Lower lobe of right lung (tissue), 2 donors: Measurements from ENCODE around the gene AFF3. TPM values are rescaled to one million over a fixed set of nuclear protein-coding genes. Genes with fewer than 3 reads are reported as not detected.

ENCODE experiments used
- ATAC-seq, 2 donors: fragments of 200-7000 bp; cut with Tn5 transposase; one replicate each; pipeline ENCODE4 v1.9.1; 2020 to 2022; ENCODE audit warnings: mild to moderate bottlenecking in 2 of 2, moderate library complexity in 2 of 2
- DNase-seq: peaks from one replicate; pipeline ENCODE4 v3.0.0-alpha.2; 2020
- H3K27ac ChIP-seq: fragments of 200-600 bp; one replicate; pipeline ENCODE4 v1.8.0; 2022
- H3K27me3 ChIP-seq: fragments of 200-600 bp; one replicate; pipeline ENCODE4 v1.8.0; 2022; ENCODE audit warnings: low read depth
- H3K36me3 ChIP-seq: fragments of 200-600 bp; one replicate; pipeline ENCODE4 v1.8.0; 2022; ENCODE audit warnings: mild to moderate bottlenecking
- H3K4me1 ChIP-seq: fragments of 200-600 bp; one replicate; pipeline ENCODE4 v1.8.0; 2022
- H3K4me3 ChIP-seq: fragments of 200-600 bp; one replicate; pipeline ENCODE4 v1.8.0; 2022; ENCODE audit warnings: mild to moderate bottlenecking
- H3K9me3 ChIP-seq: fragments of 200-600 bp; one replicate; pipeline ENCODE4 v1.8.0; 2022
- CTCF ChIP-seq: fragments of 200-600 bp; IDR thresholded peaks from one replicate; pipeline ENCODE4 v1.8.0; 2022; ENCODE audit warnings: antibody characterized with exemption, mild to moderate bottlenecking
- intact Hi-C: fragments of 100-400 bp; cut with DNase I; formaldehyde crosslinking; loops from one replicate; pipeline ENCODE4 v1.11.0; 2022
- total RNA-seq: library from RNA; stranded (reverse); fragmentation: NEBNext Ultra II Directional; extraction: Animal tissue kit (Norgen Biotek cat#: 25700); gene quantifications from one replicate; pipeline ENCODE4 v1.2.1, GENCODE V29; 2021
- donor health status: DM: no; HTN: yes; CAD: no; lungs with severe emphysema.

The AFF3 gene
- total RNA-seq, 1 donor from 2014 or later = 57.3 TPM

- intact Hi-C loops = no loop called here
- ATAC-seq (no peak), DNase-seq (no peak)
- no peak for TF ChIP-seq CTCF
- Histone ChIP-seq H3K4me3 (no peak overlapping the region), H3K36me3 (no peaks in the 10 kb centered on the region), H3K27me3 (no peaks in the 10 kb centered on the region), H3K4me1 (no peaks in the 10 kb centered on the region), H3K27ac (no peak overlapping the region), H3K9me3 (no peaks in the 10 kb centered on the region)
Measured at GRCh38 chr2:99623035-99623434, 519.4 kb downstream of the AFF3 start.

- Histone ChIP-seq H3K4me3 (no peak overlapping the region), H3K9me3 (no peaks in the 10 kb centered on the region), H3K27me3 (no peaks in the 10 kb centered on the region), H3K27ac (no peak overlapping the region), H3K36me3 (no peaks in the 10 kb centered on the region), H3K4me1 (no peaks in the 10 kb centered on the region)
- DNase-seq (no peak), ATAC-seq (no peak)
- intact Hi-C loops = no loop called here
- no peak for TF ChIP-seq CTCF
Measured at GRCh38 chr2:99622534-99622933, 519.9 kb downstream of the AFF3 start.

- intact Hi-C loops = no loop called here
- no peak for ATAC-seq
- no peak for TF ChIP-seq CTCF
Measured at GRCh38 chr2:99621774-99622173, 520.6 kb downstream of the AFF3 start.

GRCh38 chr2:99621106-99621505, 521.3 kb downstream of the AFF3 start:
- no peak overlapping the region for H3K27ac ChIP-seq
- no peak for DNase-seq
- no peak overlapping the region for H3K4me3 ChIP-seq
- H3K9me3 ChIP-seq = no peaks in the 10 kb centered on the region
- intact Hi-C loops = no loop called here
- H3K4me1 ChIP-seq = no peaks in the 10 kb centered on the region
- H3K36me3 ChIP-seq = no peaks in the 10 kb centered on the region
- no peak for ATAC-seq
- no peaks in the 10 kb centered on the region for H3K27me3 ChIP-seq
- TF ChIP-seq CTCF = no peak

More at GRCh38 chr2:99621774-99622173, 520.6 kb downstream of the AFF3 start:
- Histone ChIP-seq H3K27me3 (no peaks in the 10 kb centered on the region), H3K4me3 (no peak overlapping the region), H3K4me1 (no peaks in the 10 kb centered on the region), H3K27ac (no peak overlapping the region), H3K9me3 (no peaks in the 10 kb centered on the region), H3K36me3 (no peaks in the 10 kb centered on the region)
- no peak for DNase-seq

GRCh38 chr2:99619151-99619550, 523.2 kb downstream of the AFF3 start:
- intact Hi-C loops = no loop called here
- no peak for TF ChIP-seq CTCF
- no peaks in the 10 kb centered on the region for H3K27me3 ChIP-seq
- no peak for DNase-seq
- no peak for ATAC-seq
- H3K9me3 ChIP-seq = no peaks in the 10 kb centered on the region
- H3K4me1 ChIP-seq = no peaks in the 10 kb centered on the region
- no peak overlapping the region for H3K27ac ChIP-seq
- no peak overlapping the region for H3K4me3 ChIP-seq
- no peaks in the 10 kb centered on the region for H3K36me3 ChIP-seq

- DNase-seq = no peak
- ATAC-seq = no peak
- H3K36me3 ChIP-seq = no peaks in the 10 kb centered on the region
- no peak for TF ChIP-seq CTCF
- H3K9me3 ChIP-seq = no peaks in the 10 kb centered on the region
- no peaks in the 10 kb centered on the region for H3K27me3 ChIP-seq
- no peak overlapping the region for H3K27ac ChIP-seq
- no peak overlapping the region for H3K4me3 ChIP-seq
- H3K4me1 ChIP-seq = no peaks in the 10 kb centered on the region
- intact Hi-C loops = no loop called here
Measured at GRCh38 chr2:99618579-99619097, 523.8 kb downstream of the AFF3 start.
